GM04504 (cell line): ENCODE data around the gene EIF5A.
A peak's percentile ranks its signal among the peaks of the same experiment; 100 is the strongest.
"Not testable (repeated sequence)": the region's sequence is repeated elsewhere in the genome, so short reads cannot be mapped to it uniquely, and the experiment has no call there.

Experiments
- DNase-seq: peaks from one replicate; pipeline ENCODE4 v3.0.0-alpha.2; 2012; ENCODE audit warnings: low read depth

EIF5A gene

GRCh38 chr17:7332600-7333069 is 25.2 kb downstream of the EIF5A start:
- not testable (repeated sequence) for DNase-seq

- DNase-seq, result no peak
Observed at GRCh38 chr17:7334938-7335538, 27.6 kb downstream of the EIF5A start.

GRCh38 chr17:7335765-7336164 is 28.3 kb downstream of the EIF5A start:
- not testable (repeated sequence) for DNase-seq

- DNase-seq, result no peak
Observed at GRCh38 chr17:7336240-7337175, 29.1 kb downstream of the EIF5A start, which contains the start of gene ACAP1. Gene ACAP1 (plus strand): TSS chr17:7336529. CDS start chr17:7336735, 206 bp downstream.

GRCh38 chr17:7337600-7337999 is 30.2 kb downstream of the EIF5A start:
- not testable (repeated sequence) for DNase-seq

- DNase-seq, result no peak
Observed at GRCh38 chr17:7340179-7340578, 32.8 kb downstream of the EIF5A start.

- no peak for DNase-seq
Observed at GRCh38 chr17:7341842-7342241, 34.4 kb downstream of the EIF5A start.

- no peak for DNase-seq
Observed at GRCh38 chr17:7343250-7343649, 35.8 kb downstream of the EIF5A start.

GRCh38 chr17:7346761-7347614 is 39.6 kb downstream of the EIF5A start:
- DNase-seq, result no peak

- no peak for DNase-seq
Observed at GRCh38 chr17:7347630-7348477, 40.4 kb downstream of the EIF5A start.

GRCh38 chr17:7348478-7349242 is 41.2 kb downstream of the EIF5A start:
- no peak for DNase-seq

- peak; percentile 88 for DNase-seq
Observed at GRCh38 chr17:7351665-7352502, 44.5 kb downstream of the EIF5A start, which contains the start of gene KCTD11. Gene KCTD11 (plus strand): TSS chr17:7352162.

- DNase-seq, result no peak
Observed at GRCh38 chr17:7352503-7352889, 45.1 kb downstream of the EIF5A start.

- DNase-seq, result no peak
Observed at GRCh38 chr17:7352910-7353635, 45.6 kb downstream of the EIF5A start.

- DNase-seq, result no peak
Observed at GRCh38 chr17:7354262-7354843, 46.9 kb downstream of the EIF5A start.

GRCh38 chr17:7355053-7355452 is 47.6 kb downstream of the EIF5A start, which contains the start of gene TMEM95:
Gene TMEM95 (plus strand): TSS chr17:7355156. CDS start chr17:7355205, 49 bp downstream.
- DNase-seq, result no peak

GRCh38 chr17:7355573-7355972 is 48.1 kb downstream of the EIF5A start:
- no peak for DNase-seq

GRCh38 chr17:7356072-7356549 is 48.7 kb downstream of the EIF5A start:
- DNase-seq, result no peak
